Measurements from ENCODE around the gene ZNF827.

The ZNF827 gene

GRCh38 chr4:145769450-145770037 lies 169.1 kb downstream of the ZNF827 start:
- Histone ChIP-seq H3K4me2 (ENCODE audit: low read depth, low read length, poor library complexity, severe bottlenecking) (no peak overlapping the region), H3K4me3 (ENCODE audit: insufficient read depth, low read length, poor library complexity, severe bottlenecking) (no peak overlapping the region), H3K27me3 (ENCODE audit: low read length) (no peaks in the 10 kb centered on the region), H3K9me2 (replicated peaks; ENCODE audit: insufficient read depth, low read length) (no peaks in the 10 kb centered on the region), H3K79me2 (ENCODE audit: insufficient read depth, low read length) (no peaks in the 10 kb centered on the region), H3F3A (ENCODE audit: insufficient read depth) (no peaks in the 10 kb centered on the region), H3K9me3 (ENCODE audit: insufficient read depth, low read length) (no peaks in the 10 kb centered on the region), H2AFZ (ENCODE audit: low read depth, low read length, severe bottlenecking) (no peak overlapping the region), H4K20me1 (ENCODE audit: low read depth, low read length) (no peaks in the 10 kb centered on the region), H3K36me3 (ENCODE audit: low read length) (peaks cover 19% of the 10 kb centered on the region), H3K9ac (ENCODE audit: low read length) (no peak overlapping the region), H3K27ac (ENCODE audit: low read depth, low read length) (no peak overlapping the region)
- TF ChIP-seq EZH2phosphoT487 (conservative IDR thresholded peaks at IDR 0.05; ENCODE audit: low read length): no peak
- TF ChIP-seq CTCF (IDR thresholded peaks at IDR 0.05; ENCODE audit: insufficient read depth, low read length, poor library complexity, severe bottlenecking): no peak

DNA sequence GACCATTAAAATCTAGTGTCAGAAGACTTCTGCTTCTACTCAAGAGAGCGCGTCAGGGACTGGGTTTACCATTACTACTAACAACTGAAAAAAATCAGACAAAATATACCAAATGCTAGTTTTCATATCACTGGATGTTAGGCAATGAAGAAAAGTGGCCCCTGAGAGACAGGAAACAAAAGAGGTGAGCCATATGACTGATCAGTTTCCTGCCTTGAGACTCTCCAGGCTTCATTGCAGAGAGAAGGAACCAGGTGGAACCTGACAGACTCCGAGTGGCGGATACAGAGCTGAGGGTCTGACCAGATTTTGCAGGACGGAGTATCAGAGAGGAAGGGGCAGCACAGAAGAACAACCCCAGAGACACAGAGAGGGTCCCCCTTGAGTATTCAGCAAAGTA lies 172.3 kb downstream of the ZNF827 start:
- H3K9me2 ChIP-seq (replicated peaks; ENCODE audit: insufficient read depth, low read length): no peaks in the 10 kb centered on the region
- H3K27ac ChIP-seq (ENCODE audit: low read depth, low read length): no peak overlapping the region
- no peak overlapping the region for H3K9ac ChIP-seq (ENCODE audit: low read length)
- H3K27me3 ChIP-seq (ENCODE audit: low read length): no peaks in the 10 kb centered on the region
- H3K4me3 ChIP-seq (ENCODE audit: insufficient read depth, low read length, poor library complexity, severe bottlenecking): no peak overlapping the region
- H4K20me1 ChIP-seq (ENCODE audit: low read depth, low read length): no peaks in the 10 kb centered on the region
- H2AFZ ChIP-seq (ENCODE audit: low read depth, low read length, severe bottlenecking): no peak overlapping the region
- no peaks in the 10 kb centered on the region for H3K9me3 ChIP-seq (ENCODE audit: insufficient read depth, low read length)
- no peak overlapping the region for H3K4me2 ChIP-seq (ENCODE audit: low read depth, low read length, poor library complexity, severe bottlenecking)
- TF ChIP-seq EZH2phosphoT487 (conservative IDR thresholded peaks at IDR 0.05; ENCODE audit: low read length) (no peak), CTCF (IDR thresholded peaks at IDR 0.05; ENCODE audit: insufficient read depth, low read length, poor library complexity, severe bottlenecking) (no peak)
- H3F3A ChIP-seq (ENCODE audit: insufficient read depth): 0 out of 2 replicates have a peak, but pooled peaks cover 3% of the 10 kb centered on the region
- peaks cover 21% of the 10 kb centered on the region for H3K36me3 ChIP-seq (ENCODE audit: low read length)
- no peaks in the 10 kb centered on the region for H3K79me2 ChIP-seq (ENCODE audit: insufficient read depth, low read length)

GRCh38 chr4:145763399-145763798 lies 175.2 kb downstream of the ZNF827 start:
- no peaks in the 10 kb centered on the region for H3K79me2 ChIP-seq (ENCODE audit: insufficient read depth, low read length)
- H3K4me2 ChIP-seq (ENCODE audit: low read depth, low read length, poor library complexity, severe bottlenecking): no peak overlapping the region
- H4K20me1 ChIP-seq (ENCODE audit: low read depth, low read length): no peaks in the 10 kb centered on the region
- no peaks in the 10 kb centered on the region for H3K9me2 ChIP-seq (replicated peaks; ENCODE audit: insufficient read depth, low read length)
- H2AFZ ChIP-seq (ENCODE audit: low read depth, low read length, severe bottlenecking): no peak overlapping the region
- 0 out of 2 replicates have a peak, but pooled peaks cover 3% of the 10 kb centered on the region for H3F3A ChIP-seq (ENCODE audit: insufficient read depth)
- peaks cover 31% of the 10 kb centered on the region for H3K36me3 ChIP-seq (ENCODE audit: low read length)
- no peaks in the 10 kb centered on the region for H3K9me3 ChIP-seq (ENCODE audit: insufficient read depth, low read length)
- no peak overlapping the region for H3K9ac ChIP-seq (ENCODE audit: low read length)
- H3K27me3 ChIP-seq (ENCODE audit: low read length): no peaks in the 10 kb centered on the region
- no peak overlapping the region for H3K4me3 ChIP-seq (ENCODE audit: insufficient read depth, low read length, poor library complexity, severe bottlenecking)
- TF ChIP-seq EZH2phosphoT487 (conservative IDR thresholded peaks at IDR 0.05; ENCODE audit: low read length): no peak
- no peak for TF ChIP-seq CTCF (IDR thresholded peaks at IDR 0.05; ENCODE audit: insufficient read depth, low read length, poor library complexity, severe bottlenecking)
- H3K27ac ChIP-seq (ENCODE audit: low read depth, low read length): no peak overlapping the region
